Type B pancreatic cell (in vitro differentiated cells): ENCODE measurements around the gene MAP2K6. TPM values are rescaled to one million over a fixed set of nuclear protein-coding genes. Genes with fewer than 3 reads are reported as not detected.

Experiments
- DNase-seq: peaks from one replicate; pipeline ENCODE4 v3.0.0; 2021; ENCODE audit warnings: mixed read lengths; ENCODE audit not compliant: unreplicated experiment; ENCODE audit errors: extremely low spot score
- H3K27ac Mint-ChIP-seq: 2 replicates; pipeline ENCODE4 v1.8.0; 2021; ENCODE audit warnings: mild to moderate bottlenecking, mixed read lengths
- H3K27me3 Mint-ChIP-seq: 2 replicates; pipeline ENCODE4 v1.8.0; 2021; ENCODE audit warnings: mixed read lengths
- H3K36me3 Mint-ChIP-seq: 2 replicates; pipeline ENCODE4 v1.8.0; 2021; ENCODE audit warnings: mixed read lengths
- H3K4me1 Mint-ChIP-seq: one replicate; pipeline ENCODE4 v1.8.0; 2021; ENCODE audit warnings: mixed read lengths; ENCODE audit not compliant: unreplicated experiment
- H3K4me3 Mint-ChIP-seq: 2 replicates; pipeline ENCODE4 v1.8.0; 2021; ENCODE audit warnings: mild to moderate bottlenecking, mixed read lengths
- H3K9me3 Mint-ChIP-seq: 2 replicates; pipeline ENCODE4 v1.8.0; 2021; ENCODE audit warnings: mixed read lengths
- CTCF ChIP-seq: fragments of 200-600 bp; sonication (generic); conservative IDR thresholded peaks from 2 replicates; pipeline ENCODE4 v1.5.0; 2021; ENCODE audit warnings: antibody characterized with exemption, mild to moderate bottlenecking
- total RNA-seq: library from RNA; stranded (reverse); gene quantifications from 2 replicates; pipeline ENCODE4 v1.2.1, GENCODE V29; 2021; ENCODE audit warnings: low replicate concordance

MAP2K6 gene
- total RNA-seq, 1 donor from 2014 or later: 28.8 TPM

- Mint-ChIP-seq H3K9me3 (no peaks in the 10 kb centered on the region), H3K4me1 (no peaks in the 10 kb centered on the region), H3K27me3 (peaks cover 4% of the 10 kb centered on the region), H3K27ac (no peak overlapping the region), H3K36me3 (no peaks in the 10 kb centered on the region), H3K4me3 (no peak overlapping the region)
- no peak for DNase-seq
- no peak for TF ChIP-seq CTCF
Observed at GRCh38 chr17:69593351-69593715, 178.8 kb downstream of the MAP2K6 start.

DNA sequence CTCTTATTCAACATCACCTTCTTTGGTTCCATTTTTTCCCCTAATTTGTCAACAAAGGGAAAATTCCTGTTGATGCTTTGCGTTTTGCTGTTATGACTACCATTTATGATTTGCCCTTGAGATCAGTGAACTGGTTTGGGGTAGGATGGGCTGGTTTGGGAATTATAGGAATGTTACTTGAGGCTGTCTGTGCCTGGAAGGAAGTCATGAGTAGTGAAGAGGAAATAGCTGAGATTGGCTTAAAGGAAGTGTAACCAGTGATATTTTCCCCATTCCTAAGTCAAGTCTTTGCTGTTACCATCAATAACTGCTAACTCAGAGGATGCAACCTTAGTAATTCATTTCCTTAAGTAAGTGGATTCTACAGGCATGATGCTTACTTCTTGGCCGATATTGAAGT, 179.2 kb downstream of the MAP2K6 start:
- H3K9me3 Mint-ChIP-seq: no peaks in the 10 kb centered on the region
- TF ChIP-seq CTCF: no peak
- no peak overlapping the region for H3K27ac Mint-ChIP-seq
- no peak overlapping the region for H3K4me3 Mint-ChIP-seq
- DNase-seq: no peak
- peaks cover 4% of the 10 kb centered on the region for H3K27me3 Mint-ChIP-seq
- H3K4me1 Mint-ChIP-seq: no peaks in the 10 kb centered on the region
- H3K36me3 Mint-ChIP-seq: no peaks in the 10 kb centered on the region

DNA sequence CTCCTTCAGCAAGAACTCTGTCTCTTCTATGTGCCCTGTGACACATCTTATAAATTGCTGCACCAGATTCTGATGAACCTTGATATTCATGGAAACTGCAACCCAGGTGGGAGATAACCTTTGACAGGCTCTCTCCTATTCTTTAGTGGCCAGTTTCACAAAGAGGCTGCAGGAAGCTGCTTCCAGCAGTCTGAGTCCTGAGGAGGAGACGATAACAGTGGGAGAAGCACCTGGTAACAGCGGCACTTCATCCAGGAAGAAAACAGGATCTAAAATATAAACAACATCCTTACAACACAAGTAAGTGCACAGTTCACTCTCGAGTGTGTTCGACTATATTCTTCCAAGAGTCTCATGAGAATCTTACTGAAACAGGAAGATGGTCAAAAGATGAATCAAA, 180.1 kb downstream of the MAP2K6 start:
- no peaks in the 10 kb centered on the region for H3K36me3 Mint-ChIP-seq
- H3K27ac Mint-ChIP-seq: no peak overlapping the region
- H3K4me1 Mint-ChIP-seq: no peaks in the 10 kb centered on the region
- peaks cover 4% of the 10 kb centered on the region for H3K27me3 Mint-ChIP-seq
- H3K4me3 Mint-ChIP-seq: no peak overlapping the region
- TF ChIP-seq CTCF: no peak
- no peaks in the 10 kb centered on the region for H3K9me3 Mint-ChIP-seq
- no peak for DNase-seq

GRCh38 chr17:69596141-69596540, 181.6 kb downstream of the MAP2K6 start:
- Mint-ChIP-seq H3K36me3 (no peaks in the 10 kb centered on the region), H3K9me3 (no peaks in the 10 kb centered on the region), H3K27me3 (peaks cover 4% of the 10 kb centered on the region), H3K27ac (no peak overlapping the region), H3K4me3 (no peak overlapping the region), H3K4me1 (no peaks in the 10 kb centered on the region)
- TF ChIP-seq CTCF: no peak
- no peak for DNase-seq

- Mint-ChIP-seq H3K27me3 (peaks cover 4% of the 10 kb centered on the region), H3K4me3 (no peak overlapping the region), H3K9me3 (no peaks in the 10 kb centered on the region), H3K27ac (no peak overlapping the region), H3K36me3 (no peaks in the 10 kb centered on the region), H3K4me1 (no peaks in the 10 kb centered on the region)
- no peak for DNase-seq
- TF ChIP-seq CTCF: no peak
Observed at GRCh38 chr17:69597898-69598692, 183.6 kb downstream of the MAP2K6 start.
